ENCODE measurements around the gene HILPDA. TPM values are rescaled to one million over a fixed set of nuclear protein-coding genes. Genes with fewer than 3 reads are reported as not detected.

Gene HILPDA
- total and polyA plus RNA-seq, 8 donors: 2.0 to 7.4 (median 4.9) TPM

GRCh38 chr7:128437426-128438332, 18.0 kb upstream of the HILPDA start:
- TF ChIP-seq CTCF (IDR thresholded peaks at IDR 0.05): no peak
- H3K27ac ChIP-seq: no peak overlapping the region
- no peak for DNase-seq
- H3K36me3 ChIP-seq: no peaks in the 10 kb centered on the region
- 87 to 93% methylated on average over 8 of the region's 8 CpGs for whole genome bisulfite sequencing, 2 donors
- intact Hi-C loops (cut with DNase I): no loop called here
- no peak overlapping the region for H3K4me3 ChIP-seq
- H3K27me3 ChIP-seq: no peaks in the 10 kb centered on the region
- ATAC-seq: peak in 1 of 4 donors; percentile 54
- H3K9me3 ChIP-seq: no peaks in the 10 kb centered on the region
- FAIRE-seq: no peak
- H3K4me1 ChIP-seq: no peaks in the 10 kb centered on the region

DNA sequence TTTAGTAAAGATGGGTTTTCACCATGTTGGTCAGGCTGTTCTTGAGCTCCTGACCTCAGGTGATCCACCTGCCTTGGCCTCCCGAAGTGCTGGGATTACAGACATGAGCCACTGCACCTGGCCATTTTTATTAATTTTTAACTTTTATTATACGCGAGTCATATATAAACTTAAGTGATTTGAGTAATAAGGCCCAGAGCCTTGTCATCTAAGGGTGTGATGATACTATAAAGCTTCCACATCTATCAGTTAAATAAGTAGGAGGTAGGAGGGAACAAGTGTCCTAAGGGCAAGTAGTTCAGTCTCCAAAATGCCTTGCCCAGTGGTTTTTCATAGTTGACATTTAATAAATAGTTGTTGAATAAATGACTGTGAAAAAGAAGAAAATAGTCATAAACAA, 13.3 kb upstream of the HILPDA start:
- Histone ChIP-seq H3K27me3 (no peaks in the 10 kb centered on the region), H3K9me3 (no peaks in the 10 kb centered on the region), H3K36me3 (no peaks in the 10 kb centered on the region), H3K4me3 (no peak overlapping the region), H3K4me1 (peaks cover 0 to 3% (median 0%) of the 10 kb centered on the region in 3 donors), H3K27ac (no peak overlapping the region)
- no peak for TF ChIP-seq CTCF (IDR thresholded peaks at IDR 0.05)
- intact Hi-C loops (cut with DNase I): no loop called here
- ATAC-seq (no peak), DNase-seq (no peak), FAIRE-seq (no peak)
- 55 to 61% methylated on average over 3 of the region's 3 CpGs for WGBS, 2 donors

DNA sequence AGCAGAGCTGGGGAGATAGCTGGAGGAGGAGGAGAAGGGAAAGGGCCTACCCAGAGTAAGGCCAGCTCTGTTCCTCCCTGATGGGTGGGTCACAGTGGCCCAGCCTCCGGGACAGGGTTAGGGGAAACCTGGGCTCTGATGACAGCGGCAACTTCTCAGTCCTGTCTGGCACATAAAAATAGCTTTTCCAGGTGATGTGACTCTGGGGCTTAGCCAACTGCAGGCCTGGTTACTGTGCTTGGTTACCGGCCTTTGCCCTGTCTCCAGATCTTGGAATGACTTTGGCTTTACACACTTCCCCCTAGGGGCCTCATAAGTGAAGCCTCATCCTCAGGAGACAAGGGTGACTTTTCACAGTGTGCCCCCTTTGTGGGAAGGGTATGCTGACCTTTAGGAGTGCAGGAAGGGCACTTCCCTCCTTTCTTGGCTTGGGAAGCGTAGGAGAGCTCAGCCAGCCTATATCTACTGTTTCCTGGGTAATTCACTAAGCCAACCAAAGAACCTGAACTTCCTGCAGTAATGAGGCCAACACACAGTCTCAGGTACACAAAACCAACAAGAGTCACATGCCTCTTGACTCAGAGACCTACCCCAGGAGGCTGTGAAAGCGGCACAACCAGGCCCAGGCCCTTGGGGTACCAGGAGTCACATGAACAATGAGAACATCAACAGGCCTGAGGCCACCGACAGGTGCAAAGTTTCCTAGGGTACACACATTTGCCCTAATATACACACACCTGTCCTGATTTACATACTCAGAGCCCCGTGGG, 11.7 kb upstream of the HILPDA start:
- Histone ChIP-seq H3K4me1 (peaks cover 0 to 7% (median 0%) of the 10 kb centered on the region in 3 donors), H3K4me3 (no peak overlapping the region), H3K27ac (peak overlapping the region in 2 of 4 donors; percentile 13 to 28), H3K27me3 (no peaks in the 10 kb centered on the region), H3K9me3 (no peaks in the 10 kb centered on the region), H3K36me3 (no peaks in the 10 kb centered on the region)
- intact Hi-C loops (cut with DNase I): no loop called here
- DNase-seq (peak in 1 of 6 donors; percentile 31), ATAC-seq (peak; percentile 51 to 81 (median 68)), FAIRE-seq (no peak)
- WGBS, 2 donors: 68 to 69% methylated on average over 7 of the region's 7 CpGs
- TF ChIP-seq CTCF (IDR thresholded peaks at IDR 0.05): no peak

GRCh38 chr7:128446306-128446705, 9.4 kb upstream of the HILPDA start:
- intact Hi-C loops (cut with DNase I): no loop called here
- DNase-seq (peak in 1 of 6 donors; percentile 33), FAIRE-seq (no peak), ATAC-seq (peak in 2 of 4 donors; percentile 46 to 47)
- 29 to 40% methylated on average over 5 of the region's 5 CpGs for WGBS, 2 donors
- no peaks in the 10 kb centered on the region for H3K9me3 ChIP-seq
- TF ChIP-seq CTCF (IDR thresholded peaks at IDR 0.05): no peak
- H3K27me3 ChIP-seq: no peaks in the 10 kb centered on the region
- peaks cover 0 to 10% (median 0%) of the 10 kb centered on the region in 3 donors for H3K4me1 ChIP-seq
- H3K4me3 ChIP-seq: no peak overlapping the region
- no peaks in the 10 kb centered on the region for H3K36me3 ChIP-seq
- no peak overlapping the region for H3K27ac ChIP-seq

Data from pancreas (tissue), 10 donors.